CD4-positive, alpha-beta T cell treated with Interleukin-6 for 4 hours (primary cell): ENCODE data around the gene ALCAM.
"Not testable (repeated sequence)": the region's sequence is repeated elsewhere in the genome, so short reads cannot be mapped to it uniquely, and the experiment has no call there.

Experiments used
- DNase-seq: peaks from one replicate; pipeline ENCODE4 v3.0.0-alpha.2; 2020; ENCODE audit warnings: mixed read lengths

The ALCAM gene

DNA sequence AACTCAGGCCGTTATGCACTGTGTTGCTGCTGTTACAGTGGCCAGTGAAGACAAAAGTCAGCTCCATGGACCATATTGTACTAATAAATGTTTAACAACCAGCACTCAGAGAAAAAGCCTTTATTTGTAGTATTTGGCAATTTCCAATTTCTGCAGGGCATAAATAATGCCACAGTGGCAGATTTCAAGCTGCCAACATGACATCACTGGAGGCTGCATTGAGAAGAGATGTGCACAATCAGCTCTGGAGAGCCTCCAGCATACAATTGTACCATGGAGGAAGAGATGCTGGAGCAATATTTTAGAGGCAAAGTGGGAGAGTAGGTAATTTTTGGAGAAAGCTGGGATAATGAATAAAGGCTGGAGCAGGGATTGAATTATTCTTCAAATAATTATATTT is 9.7 kb upstream of the ALCAM start:
- DNase-seq, result no peak

DNA sequence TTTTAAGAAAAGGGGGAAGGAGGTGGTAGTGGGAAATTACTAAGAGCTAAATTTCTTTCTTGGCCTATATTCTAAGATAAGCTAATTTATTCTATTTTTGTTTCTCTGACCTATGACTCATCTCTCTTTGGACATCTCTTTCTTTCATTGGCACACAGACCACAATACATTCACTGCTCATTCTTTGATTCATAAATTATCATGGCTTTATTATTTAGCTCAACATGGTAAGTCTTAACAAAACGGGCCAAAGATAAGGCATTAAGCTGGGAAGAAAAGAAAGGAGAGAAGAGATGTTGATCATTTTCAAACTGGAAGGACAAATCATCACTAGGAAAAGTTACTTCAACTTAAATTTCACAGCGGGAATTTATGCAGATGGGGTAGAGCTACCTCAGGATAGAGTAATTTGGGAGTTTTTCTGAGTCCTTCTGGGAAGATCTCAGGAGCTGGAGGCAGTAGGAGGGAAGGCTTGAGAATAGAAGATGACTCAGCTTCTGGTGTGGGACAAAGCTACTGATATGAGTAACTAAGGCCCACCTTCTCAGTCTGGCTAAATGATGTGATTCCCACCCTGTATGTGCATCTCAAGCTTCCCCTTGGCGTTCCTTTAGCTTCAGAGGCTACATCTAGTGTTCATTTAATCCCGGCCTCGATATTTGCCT is 7.5 kb upstream of the ALCAM start:
- DNase-seq, result no peak

DNA sequence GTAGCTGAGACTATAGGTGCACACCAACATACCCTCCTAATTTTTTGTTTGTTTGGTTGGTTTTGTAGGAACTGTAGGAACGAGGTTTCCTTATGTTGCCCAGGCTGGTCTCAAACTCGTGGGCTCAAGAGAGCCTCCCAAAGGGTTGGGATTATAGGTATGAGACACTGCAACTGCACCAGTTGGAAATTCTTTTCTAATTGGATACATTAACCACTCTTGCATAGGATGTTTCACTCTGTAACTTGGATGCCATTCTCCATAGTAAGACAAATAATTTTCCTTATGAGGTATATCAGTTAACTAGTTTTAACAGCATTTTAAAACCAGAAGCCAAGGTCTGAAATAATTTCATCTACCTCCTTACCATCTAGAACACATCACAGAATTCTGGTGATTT is 6.7 kb upstream of the ALCAM start:
- DNase-seq, result no peak

DNA sequence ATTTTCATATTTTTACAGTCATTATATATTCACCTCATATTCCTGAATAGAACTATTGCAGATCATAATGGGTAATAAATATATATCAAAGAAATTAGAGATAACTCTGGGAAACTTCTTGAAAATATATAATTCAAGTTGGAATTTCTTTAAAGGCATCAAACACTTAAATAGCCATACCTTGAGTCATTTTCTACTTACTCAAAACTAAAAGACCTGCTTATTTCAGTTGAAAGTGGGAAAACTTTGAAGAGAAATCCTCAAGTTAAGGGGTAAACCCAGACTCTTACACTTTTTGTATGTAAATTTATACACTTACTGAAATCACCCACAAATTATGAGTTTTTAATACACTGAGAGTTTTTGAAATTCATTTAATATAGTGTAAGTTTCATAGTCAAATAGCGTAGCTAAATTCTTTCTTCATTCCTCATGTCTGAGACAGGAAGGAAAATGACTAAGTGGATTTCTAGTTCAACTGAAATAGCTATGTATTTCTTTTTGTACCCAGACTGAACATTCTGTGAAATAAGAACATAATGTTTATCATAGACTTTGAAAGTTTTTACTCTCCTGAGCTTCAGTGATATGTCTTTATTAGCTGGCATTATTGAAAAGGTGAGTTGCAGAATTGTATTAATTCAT is 4.6 kb upstream of the ALCAM start:
- no peak for DNase-seq

DNA sequence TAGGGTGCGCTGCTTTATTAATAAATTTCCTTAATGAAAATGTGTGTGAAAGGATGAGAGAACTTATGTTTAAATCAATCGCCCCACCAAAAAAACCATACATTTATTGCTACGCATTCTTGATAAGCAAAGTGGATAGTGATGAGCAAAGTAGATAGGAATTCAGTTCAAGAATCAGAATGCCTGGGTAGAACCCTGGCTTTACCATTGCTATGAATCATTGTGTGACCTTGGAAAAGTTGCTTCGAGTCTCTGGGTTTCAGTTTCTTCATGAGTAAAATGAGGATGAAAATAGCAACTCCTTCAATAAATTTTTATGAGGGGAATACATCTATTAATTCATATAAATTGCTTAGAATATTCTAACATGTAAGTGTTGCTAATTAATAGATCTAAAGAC is 2.6 kb upstream of the ALCAM start:
- DNase-seq, result no peak

DNA sequence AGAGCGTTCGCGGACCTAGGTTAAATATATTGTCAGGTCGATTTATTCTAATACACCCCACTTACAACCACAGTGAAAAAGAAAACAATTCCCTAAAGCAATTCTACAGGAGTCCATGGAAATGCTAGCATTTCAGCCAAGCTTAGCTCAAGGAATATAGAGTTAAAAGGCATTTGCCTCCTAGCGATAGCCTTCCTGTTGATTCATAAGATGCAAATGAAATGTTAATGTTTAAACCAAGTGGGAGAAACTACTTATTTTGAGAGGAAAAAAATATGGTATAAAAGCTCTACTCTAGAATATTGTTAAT is 1.7 kb upstream of the ALCAM start:
- DNase-seq, result no peak

DNA sequence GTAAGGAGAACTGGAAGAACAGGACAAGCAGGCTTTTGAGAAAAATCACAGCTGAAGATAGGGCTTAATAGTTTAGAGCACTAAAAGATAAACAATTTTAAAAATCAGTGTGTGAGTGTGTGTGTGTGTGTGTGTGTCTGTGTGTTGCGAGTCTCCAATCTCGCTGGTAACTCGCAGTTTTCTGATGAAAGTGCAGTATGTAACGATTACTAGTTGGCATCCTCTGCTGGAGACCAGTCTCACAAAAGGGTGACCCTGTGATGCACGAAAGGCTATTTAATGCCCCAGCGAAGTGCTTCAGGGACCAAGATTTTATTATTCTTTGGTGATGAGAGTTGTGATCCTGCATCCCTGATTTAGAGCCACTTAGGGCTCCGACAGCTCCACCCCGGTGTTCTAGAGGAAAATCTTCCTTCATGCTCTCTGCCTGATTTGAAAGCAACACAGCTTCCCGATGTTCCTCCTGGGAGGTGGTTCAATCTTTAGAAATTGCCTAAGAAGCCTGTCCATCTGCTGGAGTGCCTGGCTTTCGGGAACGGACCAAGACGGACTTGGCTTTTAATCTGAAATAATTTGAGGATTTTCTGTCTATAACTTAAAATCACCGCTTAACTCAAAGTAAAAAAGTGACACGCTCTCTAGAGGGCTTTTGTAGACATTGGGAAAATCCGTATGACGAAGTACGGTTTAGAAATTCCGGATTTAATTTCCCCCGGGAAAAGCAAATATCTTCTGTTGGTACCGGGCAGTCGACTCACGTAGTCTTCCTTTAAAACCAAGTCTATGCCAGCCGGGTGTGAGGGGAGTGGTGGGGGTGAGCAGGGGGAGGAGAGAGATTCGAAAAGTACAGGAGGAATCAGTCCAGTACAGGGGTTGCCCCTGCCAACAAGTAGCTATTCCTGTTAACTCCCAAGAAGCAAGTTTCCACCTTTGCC is 1.1 kb upstream of the ALCAM start:
- peak; percentile 7 for DNase-seq

DNA sequence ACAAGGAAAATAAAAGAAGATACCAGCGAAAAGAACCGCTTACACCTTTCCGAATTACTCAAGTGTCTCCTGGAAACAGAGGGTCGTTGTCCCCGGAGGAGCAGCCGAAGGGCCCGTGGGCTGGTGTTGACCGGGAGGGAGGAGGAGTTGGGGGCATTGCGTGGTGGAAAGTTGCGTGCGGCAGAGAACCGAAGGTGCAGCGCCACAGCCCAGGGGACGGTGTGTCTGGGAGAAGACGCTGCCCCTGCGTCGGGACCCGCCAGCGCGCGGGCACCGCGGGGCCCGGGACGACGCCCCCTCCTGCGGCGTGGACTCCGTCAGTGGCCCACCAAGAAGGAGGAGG is 325 bp downstream of the ALCAM start:
- DNase-seq, result peak; percentile 30

DNA sequence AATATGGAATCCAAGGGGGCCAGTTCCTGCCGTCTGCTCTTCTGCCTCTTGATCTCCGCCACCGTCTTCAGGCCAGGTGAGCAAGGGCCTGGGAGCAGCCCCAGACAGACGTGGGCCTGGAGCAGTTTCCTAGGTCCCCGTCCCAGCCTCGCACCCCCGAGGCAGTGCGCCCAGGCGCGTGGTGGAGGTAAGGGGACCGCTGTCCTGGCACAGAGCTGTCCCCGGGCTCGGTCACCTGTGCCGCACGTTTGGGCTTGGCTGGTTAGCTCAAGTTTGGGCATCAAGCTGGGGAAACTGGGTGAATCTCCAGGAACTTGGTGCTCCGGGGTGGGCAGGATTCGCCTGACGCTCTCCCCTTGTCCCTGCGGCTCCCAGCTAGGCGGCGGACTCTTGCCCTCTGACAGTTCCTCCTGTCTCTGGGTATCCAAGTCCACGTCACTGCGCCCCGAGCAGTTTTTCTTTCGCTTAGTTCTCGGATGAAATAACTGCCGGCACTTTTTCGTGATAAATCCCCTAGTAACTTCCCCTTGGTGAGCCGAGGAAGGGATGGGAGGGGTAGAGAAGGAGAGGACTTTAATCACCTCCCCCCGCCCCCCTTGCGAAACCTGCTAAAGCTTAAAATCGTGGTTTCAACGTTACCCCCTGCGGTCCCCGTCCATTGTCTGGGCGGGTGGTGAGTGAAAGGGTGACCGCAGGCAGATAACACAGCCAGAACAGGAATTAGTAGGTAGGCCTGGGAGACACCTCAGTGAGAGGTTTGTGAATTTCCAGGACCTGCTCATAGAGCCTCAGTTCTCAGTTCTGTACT is 901 bp downstream of the ALCAM start:
- peak; percentile 54 for DNase-seq

DNA sequence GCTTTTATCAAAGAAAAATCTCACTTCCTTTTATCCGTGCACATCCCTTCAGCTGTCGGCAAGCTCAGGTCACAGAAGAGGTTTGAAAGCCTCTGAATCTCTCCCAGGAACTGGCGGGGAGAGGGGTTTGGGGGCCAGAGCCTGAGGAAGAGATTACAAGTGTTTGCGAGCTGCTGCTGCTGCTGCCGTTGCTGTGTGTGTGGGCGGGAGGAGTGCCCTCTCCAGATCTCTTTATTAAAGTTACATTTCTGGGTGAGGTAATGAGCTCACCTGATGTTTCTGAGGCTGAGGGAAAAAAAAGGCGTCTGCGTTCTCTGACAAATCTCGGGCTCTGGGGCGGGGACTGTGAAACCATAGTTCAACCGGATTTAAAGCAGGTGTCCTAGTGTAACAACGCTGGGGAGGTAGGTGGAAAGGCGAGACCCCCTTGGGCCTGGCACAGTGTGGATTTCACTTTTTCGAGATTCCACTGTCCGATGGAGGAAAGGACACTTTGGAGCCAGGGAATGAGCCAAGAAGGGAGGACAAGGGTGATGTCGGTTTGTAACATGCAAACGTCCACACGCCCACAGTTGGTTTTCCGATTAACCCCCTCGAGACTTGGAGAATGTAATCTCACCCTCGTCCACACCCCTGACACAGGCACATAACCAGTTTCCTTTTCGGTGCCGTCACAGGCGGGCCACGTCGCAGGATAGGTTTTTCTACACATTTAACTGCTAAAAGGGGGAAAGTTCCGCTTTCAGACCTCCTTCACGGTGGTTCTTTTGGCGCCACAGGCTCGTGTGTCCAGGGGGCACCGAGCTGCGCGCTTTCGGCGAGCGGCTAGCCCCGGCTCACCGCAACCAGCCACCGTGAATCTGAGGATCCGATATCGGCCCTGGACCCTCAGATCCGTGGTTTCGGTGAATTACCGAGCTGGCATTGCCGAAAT is 2.1 kb downstream of the ALCAM start:
- DNase-seq, result peak; percentile 77

DNA sequence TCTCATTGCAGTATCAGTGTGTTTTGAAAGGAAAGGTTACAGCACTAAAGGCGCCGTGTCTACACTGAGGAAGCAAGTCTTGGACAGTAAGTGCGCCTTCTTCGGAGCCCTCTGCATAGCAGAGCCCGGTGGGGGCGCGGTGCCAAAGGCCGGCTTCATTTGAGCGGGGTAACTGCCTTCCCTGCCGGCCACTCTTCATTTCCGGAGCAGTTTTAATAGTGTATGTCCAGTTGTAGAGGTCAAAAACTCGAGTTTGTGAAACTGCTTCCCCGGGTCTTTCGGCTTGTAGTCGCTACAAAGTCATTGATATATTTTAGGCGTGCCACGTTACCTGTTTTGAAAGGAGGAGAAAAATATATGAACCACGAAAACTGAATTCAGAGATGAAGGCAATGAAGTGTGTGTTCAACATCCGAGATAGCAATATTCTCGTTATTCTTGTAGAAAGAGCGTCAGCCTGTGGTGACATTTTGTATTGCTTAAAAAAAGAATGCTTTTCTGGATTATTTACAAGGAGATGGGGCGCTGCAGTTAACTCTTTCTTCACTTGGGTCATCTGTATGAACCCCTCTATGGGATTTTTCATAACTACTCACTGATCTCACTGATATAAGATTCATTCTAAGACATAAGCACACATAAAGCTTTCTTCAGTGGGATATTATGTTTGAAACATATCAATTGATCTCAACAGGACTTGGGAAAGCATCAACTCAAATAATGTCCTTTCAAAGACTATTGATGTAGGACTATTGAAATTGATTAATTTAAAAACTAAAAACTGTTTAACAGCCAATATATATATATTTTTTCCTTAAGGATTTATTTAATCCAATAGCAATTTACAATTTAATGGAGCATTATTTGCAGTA is 3.0 kb downstream of the ALCAM start:
- DNase-seq, result peak; percentile 47

DNA sequence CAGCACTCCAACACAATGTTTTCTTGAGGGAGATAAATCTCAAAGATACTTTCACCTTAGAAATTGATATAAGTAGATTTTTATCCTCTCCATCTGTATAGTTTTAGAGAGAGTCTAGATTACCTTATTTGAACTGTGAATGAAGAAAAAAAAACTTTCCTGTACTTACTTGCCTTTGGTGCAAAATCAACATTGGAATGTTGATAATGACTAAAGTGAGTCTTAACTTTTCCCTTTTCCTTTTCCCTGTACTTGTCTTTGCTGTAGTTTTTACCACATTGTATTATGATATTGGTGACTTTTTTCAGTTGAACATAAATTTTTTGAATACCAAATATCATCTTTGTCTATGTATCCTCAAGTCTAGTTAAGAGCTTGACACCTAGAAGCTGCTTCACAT is 6.7 kb downstream of the ALCAM start:
- no peak for DNase-seq

DNA sequence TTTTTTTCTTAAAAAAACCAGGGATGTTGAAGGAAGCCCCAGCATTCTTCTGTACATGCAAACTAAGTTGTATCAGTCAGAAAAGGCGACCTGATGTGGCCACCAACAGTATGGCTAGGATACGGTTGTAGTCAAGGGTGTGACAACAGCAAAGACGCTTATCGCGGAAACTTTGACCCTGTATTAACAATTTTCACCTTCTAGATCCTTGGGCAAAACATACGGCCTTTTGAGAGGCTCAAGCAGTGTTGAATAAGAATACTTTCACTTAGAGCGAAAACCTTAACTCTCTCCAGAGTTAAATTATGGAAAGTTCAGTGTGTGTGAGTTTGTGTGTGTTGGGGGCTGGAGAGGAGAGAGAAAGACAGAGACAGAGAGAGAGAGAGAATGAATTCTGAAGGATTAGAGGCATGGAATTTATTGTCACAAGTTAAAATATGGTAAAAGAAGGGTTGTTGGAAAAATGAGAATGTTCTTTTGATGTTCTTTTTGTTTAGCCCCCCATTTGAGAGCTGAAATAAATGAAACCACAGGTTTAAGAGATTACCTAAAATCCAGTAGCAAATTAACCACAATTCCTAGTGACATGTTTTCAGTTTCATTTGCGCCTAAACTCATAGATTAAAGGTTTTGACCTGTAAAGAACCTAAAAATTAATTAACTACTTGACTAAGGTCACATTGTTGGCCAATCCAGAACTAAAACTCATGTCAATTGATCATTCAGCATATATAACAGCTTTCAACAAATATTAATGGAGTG is 9.2 kb downstream of the ALCAM start:
- no peak for DNase-seq

DNA sequence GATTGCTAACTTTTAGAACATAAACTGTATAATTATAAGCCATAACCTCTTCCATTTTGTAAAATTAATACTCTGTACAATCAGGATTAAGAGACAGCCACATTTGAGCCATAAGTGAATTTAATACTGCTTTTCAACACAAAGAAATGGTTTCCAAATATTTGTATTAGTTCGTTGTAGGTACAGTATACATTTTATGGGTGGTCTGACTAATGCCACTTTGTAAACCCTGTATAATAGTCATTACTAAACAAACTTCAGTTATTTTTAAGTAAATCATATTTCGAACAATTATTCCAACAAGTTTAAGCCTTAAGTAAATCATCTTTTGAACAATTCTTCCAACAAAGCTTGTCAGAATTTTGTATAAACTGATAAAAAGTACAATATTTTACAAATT is 11.0 kb downstream of the ALCAM start:
- DNase-seq, result no peak

DNA sequence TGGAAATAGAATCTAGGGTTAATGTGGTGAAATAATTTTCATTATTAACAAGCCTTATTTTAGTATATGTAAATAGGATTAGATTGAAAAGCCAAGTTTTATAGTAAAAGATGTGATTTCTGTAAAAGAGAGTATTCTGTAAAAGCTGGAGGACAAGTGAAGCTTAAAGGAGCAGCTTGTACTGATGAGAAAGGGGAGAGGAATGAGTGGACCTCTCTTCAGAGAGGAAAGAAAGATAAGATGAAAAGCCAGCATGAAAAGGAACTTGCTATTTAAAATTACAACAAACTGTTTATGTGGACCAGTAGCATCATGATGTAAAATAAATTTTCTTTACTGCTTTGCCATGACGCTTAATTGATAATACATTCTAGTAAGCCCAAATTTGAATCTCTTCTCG is 18.5 kb downstream of the ALCAM start:
- DNase-seq, result no peak

DNA sequence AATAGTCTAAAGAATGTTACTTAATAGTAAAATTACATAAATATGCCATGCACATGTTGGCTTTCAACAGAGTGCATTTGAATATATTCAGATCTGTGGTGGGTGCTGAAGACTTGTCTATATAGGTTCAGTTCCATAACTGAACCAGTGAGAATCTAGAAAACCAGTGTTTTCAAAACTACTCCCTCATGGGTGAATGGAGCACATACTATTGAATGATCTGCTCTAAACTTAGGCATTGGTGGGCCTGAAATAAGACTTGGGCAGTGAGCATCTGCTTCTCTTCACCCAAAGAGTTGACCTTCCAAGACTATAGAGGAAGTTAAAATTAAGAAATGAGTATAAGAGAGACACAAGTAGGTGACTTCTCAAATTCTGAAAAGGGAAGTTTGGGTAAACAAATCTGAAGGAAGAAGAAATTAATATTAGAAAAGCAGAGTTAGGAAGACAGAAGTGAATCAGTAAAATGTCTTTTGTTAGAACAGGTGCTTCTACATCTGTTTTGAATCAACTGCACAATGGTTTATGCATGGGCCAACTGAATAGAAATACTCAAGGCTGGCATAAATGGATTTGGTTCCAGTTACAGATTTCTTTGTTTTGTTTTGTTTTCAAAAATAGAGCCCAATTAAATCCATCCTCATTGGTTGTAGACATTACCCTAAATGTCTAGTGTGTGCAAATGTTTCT is 19.3 kb downstream of the ALCAM start:
- no peak for DNase-seq

DNA sequence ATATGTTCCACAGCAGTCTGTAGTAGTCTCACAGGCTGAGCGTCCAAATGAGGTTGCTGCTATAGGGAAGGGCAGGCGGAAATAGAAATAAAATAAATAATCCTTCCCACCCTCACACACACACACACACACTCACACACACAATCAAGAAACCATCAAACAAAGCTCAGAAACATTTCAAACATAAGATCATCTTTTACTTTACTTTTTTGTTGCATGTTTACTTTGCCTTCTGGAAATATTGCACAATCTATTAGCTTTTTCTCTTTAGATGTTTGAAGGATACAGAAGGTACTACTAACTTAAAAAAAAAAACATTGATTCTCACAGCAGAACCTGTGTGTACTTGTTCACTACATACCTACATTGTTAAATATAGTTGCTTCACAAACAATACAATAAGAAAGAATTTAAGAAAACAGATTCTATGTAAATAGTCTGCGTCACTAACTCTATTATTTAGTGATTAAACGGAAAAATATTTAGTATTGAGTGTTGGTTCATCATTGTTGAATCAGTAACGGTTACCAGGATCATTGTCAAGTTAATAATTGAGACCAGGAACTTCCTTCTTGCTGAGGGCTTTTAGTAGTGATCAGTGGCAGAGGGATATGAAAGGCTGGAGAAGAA is 20.5 kb downstream of the ALCAM start:
- no peak for DNase-seq

DNA sequence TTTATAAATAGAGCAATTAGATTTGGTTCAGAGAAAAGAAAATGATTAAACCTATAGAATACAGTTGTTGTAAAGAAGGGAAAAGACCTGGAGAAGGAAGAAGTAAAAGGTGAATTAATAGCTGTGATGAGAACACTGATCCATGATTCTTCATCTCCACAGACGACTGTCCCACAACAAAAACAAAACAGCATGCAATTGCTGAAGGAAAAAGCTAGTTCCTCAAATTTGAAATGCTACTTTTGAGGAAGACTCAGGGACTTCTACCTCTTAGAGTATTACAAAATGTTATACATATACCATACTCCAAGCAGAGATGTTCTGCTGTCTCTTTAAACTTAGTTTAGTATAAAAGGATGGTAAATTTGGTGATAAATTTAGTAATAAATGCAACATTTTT is 21.5 kb downstream of the ALCAM start:
- no peak for DNase-seq

DNA sequence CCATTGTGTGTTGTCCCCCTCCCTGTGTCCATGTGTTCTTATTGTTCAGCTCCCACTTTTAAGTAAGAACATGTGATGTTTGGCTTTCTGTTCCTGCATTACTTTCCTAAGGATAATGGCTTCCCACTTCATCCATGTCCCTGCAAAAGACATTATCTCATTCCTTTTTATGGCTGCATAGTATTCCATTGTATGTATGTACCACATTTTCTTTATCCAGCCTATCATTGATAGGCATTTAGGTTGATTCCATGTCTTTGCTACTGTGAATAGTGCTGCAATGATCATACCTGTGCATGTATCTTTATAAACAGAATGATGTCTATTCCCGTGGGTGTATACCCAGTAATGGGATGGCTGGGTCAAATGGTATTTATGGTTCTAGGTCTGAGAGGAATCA is 23.1 kb downstream of the ALCAM start:
- not testable (repeated sequence) for DNase-seq
